Activated naive CD8-positive, alpha-beta T cell treated with anti-CD3 and anti-CD28 coated beads, Interleukin-2, amount 10 ng/mL, durations not matched to agents 7 days and 5 days (primary cell): ENCODE data around the gene ACTN1. TPM values are rescaled to one million over a fixed set of nuclear protein-coding genes. Genes with fewer than 3 reads are reported as not detected.

Experiments
- ATAC-seq: fragments of 150-1000 bp; cut with Tn5 transposase; one replicate; pipeline ENCODE4 v1.10.0; 2021; ENCODE audit warnings: low read depth, moderate library complexity
- POLR2A ChIA-PET: fragments of 350-600 bp; sonication (Branson Sonifier 250); formaldehyde crosslinking; loops from one replicate; lab custom pipeline; 2021; ENCODE audit warnings: antibody characterized with exemption; lab: Charles Lee
- DNase-seq: peaks from one replicate; pipeline ENCODE4 v3.0.0; 2021
- H3K27ac Mint-ChIP-seq: one replicate; pipeline ENCODE4 v1.8.0; 2022; ENCODE audit warnings: mild to moderate bottlenecking, mixed read lengths
- H3K27me3 Mint-ChIP-seq: one replicate; pipeline ENCODE4 v1.8.0; 2022; ENCODE audit warnings: mild to moderate bottlenecking, moderate library complexity, mixed read lengths
- H3K36me3 Mint-ChIP-seq: one replicate; pipeline ENCODE4 v1.8.0; 2021; ENCODE audit warnings: mild to moderate bottlenecking, mixed read lengths
- H3K4me1 Mint-ChIP-seq: one replicate; pipeline ENCODE4 v1.8.0; 2021; ENCODE audit warnings: mixed read lengths
- H3K4me3 Mint-ChIP-seq: one replicate; pipeline ENCODE4 v1.8.0; 2022; ENCODE audit warnings: mild to moderate bottlenecking, moderate library complexity, mixed read lengths
- H3K9me3 Mint-ChIP-seq: one replicate; pipeline ENCODE4 v1.8.0; 2021; ENCODE audit warnings: mixed read lengths
- total RNA-seq, 2 experiments: library from RNA; stranded (reverse); gene quantifications; one replicate each; pipeline ENCODE4 v1.2.3, GENCODE V29; 2021

The ACTN1 gene
- total RNA-seq, 2 experiments from 2014 or later: 63.8 to 71.5 TPM

DNA sequence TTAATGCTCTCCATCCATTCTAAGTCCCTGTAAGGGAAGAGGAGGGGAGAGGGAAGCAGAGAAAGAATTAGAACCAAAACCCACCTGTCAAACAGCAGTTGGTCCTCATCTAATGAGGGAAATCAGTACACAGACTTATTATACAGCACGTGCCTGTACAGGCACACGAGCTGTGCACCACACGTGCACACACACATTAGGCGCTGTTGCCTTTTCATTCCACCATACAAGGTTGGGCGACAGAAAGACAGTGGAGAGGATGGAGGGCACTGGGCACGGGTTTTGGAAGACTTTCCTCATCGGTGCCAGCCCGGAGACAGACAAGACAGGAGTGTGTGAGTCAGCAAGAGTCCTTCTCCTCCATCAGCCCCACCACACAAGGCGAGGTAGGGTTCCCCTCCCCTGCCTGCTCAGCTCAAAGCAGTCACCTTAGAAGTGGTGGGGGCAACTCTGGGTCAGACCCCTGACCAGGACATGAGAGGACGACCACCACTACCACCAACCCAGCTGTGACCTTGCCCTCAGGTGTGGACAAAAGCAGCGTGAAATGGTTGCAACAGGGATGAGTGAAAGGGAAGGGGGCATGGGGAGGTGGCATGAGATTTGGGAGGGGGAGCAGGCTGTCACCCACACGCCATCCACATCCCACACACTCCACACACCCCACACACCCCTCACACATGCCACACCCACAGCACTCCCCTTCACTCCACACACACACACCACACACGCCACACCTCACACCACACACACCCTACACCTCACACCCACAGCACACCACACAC is 80.7 kb downstream of the ACTN1 start:
- Mint-ChIP-seq H3K9me3 (no peaks in the 10 kb centered on the region), H3K4me3 (no peak overlapping the region), H3K36me3 (peaks cover 25% of the 10 kb centered on the region), H3K27me3 (no peaks in the 10 kb centered on the region), H3K27ac (peak overlapping the region; percentile 66), H3K4me1 (peaks cover 24% of the 10 kb centered on the region)
- DNase-seq: no peak
- POLR2A ChIA-PET: no interaction called here
- ATAC-seq: no peak

DNA sequence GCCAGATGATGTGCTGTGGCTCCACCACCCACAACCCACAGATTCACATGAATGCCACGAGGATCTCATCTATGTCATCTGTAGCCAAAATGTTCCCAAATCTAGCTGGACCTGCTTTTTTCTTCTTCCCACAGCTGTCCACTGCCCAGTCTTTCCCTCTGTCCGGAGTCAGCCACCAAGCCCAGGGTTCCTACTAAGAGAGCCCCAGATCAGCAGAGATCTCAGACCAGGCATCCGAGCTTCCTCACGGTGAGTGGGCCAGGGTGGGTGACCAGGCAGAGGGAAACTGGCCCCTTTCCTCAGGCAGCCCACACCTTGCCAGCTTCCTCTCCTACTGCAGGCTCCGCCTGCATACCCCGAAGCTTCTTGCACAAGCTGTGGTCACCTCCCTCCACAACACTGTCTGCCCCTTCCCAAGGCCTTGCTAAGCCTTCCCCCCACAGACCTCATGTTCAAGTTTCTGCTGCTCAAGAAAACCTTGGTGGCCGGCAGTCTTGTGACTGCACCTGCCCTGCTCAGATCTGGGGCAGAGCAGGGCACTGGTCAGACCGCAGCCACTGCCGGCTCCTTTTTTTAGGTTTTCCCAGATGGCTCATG is 81.4 kb downstream of the ACTN1 start:
- Mint-ChIP-seq H3K9me3 (no peaks in the 10 kb centered on the region), H3K36me3 (peaks cover 25% of the 10 kb centered on the region), H3K4me3 (no peak overlapping the region), H3K27ac (no peak overlapping the region), H3K4me1 (peaks cover 24% of the 10 kb centered on the region), H3K27me3 (no peaks in the 10 kb centered on the region)
- DNase-seq (no peak), ATAC-seq (no peak)
- POLR2A ChIA-PET: no interaction called here

DNA sequence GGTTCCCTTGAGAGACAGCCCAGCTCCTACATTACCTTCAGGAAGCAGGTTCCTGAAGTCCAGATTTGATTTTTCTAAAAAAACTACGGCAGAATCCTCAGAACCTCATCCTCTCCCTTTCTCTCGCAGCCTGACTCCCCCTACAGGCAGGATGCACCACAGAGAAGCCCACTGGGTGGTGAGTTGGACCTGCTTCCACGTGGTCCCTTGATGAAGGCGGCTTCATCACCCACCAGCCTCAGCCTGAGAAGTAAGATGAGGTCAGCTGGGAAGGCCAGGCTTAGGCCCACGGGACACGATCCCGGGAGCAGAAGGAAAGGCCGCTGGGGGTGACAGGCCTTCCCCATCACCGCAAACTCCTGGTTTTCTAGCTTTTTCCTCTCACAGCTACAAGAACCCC is 83.0 kb downstream of the ACTN1 start:
- Mint-ChIP-seq H3K27ac (no peak overlapping the region), H3K27me3 (no peaks in the 10 kb centered on the region), H3K4me1 (peaks cover 24% of the 10 kb centered on the region), H3K36me3 (peaks cover 25% of the 10 kb centered on the region), H3K9me3 (no peaks in the 10 kb centered on the region), H3K4me3 (no peak overlapping the region)
- DNase-seq: no peak
- POLR2A ChIA-PET: no interaction called here
- no peak for ATAC-seq

DNA sequence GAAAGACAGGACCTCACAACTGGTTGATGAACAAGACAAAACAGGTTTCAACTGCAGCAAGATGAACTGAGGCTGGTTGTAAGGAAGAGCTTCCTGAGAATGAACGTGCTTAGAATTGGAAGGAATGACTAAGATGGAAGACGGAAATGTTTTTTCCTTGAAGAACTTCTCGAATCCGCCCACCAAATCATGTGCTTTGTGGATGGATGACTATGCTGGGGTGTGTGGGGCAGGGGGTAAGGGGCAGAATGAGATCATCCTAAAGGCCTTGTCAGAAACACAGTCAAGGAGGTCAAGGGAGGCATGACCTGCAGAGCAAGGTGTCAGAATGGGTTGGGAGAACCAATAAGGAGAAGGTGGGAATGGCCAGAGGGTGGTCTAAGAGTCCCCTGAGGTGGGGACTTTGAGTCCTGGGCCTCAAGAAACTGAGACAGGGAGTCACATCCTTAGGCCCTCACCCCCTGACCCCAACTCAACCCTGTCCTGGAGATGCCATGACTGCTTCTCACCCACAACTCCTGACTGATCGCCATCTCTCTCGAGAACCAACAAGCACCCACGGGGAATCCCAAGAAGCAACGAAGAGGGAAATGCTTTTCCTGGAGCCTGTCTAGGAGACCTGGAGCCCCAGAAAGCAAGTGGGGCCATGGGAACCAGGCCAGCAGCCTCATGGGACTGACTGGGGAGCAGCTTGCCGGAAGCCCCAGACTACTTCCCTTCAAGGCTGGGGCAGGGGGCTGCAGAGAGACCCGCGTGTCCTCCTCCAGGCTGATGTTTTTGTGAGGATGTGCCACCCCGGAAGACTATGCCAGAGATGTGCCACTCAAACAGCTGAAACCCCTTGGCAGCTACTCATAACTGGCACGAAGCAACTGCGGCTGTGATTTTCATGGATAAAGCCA is 84.0 kb downstream of the ACTN1 start:
- DNase-seq (no peak), ATAC-seq (no peak)
- H3K9me3 Mint-ChIP-seq: no peaks in the 10 kb centered on the region
- H3K27me3 Mint-ChIP-seq: no peaks in the 10 kb centered on the region
- H3K27ac Mint-ChIP-seq: no peak overlapping the region
- no peak overlapping the region for H3K4me3 Mint-ChIP-seq
- H3K36me3 Mint-ChIP-seq: peaks cover 19% of the 10 kb centered on the region
- POLR2A ChIA-PET: no interaction called here
- peaks cover 19% of the 10 kb centered on the region for H3K4me1 Mint-ChIP-seq

DNA sequence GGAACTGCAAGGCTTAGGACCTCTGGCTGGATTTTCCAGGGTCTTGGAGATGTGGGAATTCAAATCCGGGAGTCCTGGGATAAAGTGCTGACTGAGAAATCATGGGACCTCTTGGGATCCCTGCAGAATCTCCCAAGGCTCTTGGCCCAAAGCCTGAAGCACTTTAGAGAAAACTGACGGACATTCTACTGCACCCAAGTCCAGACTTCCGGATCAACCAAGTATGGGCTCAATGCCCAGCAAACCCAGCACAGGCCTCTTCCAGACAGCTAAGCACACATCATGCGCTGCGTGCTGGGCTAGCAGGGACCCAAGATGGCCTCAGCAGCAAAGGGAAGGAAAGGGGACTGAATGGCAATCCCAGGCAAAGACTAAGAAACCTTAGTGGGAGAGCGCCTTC is 85.0 kb downstream of the ACTN1 start:
- ATAC-seq: no peak
- POLR2A ChIA-PET: no interaction called here

DNA sequence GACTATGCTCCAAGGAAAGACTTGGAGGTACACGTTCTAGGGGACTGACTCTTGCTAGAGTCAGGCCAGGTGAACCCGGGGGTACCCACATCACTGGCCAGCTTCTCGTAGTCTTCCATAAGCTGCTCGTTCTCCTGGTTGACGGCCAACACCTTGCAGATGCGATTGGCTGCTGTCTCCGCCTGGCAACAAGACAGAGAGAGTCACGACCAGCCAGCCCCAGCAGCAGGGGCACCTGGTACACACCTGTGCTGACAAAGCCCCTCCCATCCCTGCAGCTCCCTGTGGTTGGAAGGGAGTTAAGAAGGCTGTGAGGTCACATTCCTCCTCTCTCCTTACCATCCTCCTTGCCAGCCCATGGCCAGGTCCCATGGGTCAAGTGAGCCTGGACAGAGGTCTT is 85.5 kb downstream of the ACTN1 start:
- ATAC-seq: no peak
- no peak for DNase-seq
- Mint-ChIP-seq H3K27ac (no peak overlapping the region), H3K4me1 (peaks cover 12% of the 10 kb centered on the region), H3K9me3 (no peaks in the 10 kb centered on the region), H3K27me3 (no peaks in the 10 kb centered on the region), H3K4me3 (no peak overlapping the region), H3K36me3 (peaks cover 9% of the 10 kb centered on the region)
- POLR2A ChIA-PET: no interaction called here

More for the DNA sequence above, 85.0 kb downstream of the ACTN1 start:
- H3K27me3 Mint-ChIP-seq: no peaks in the 10 kb centered on the region
- H3K4me1 Mint-ChIP-seq: peaks cover 13% of the 10 kb centered on the region
- H3K4me3 Mint-ChIP-seq: no peak overlapping the region
- H3K9me3 Mint-ChIP-seq: no peaks in the 10 kb centered on the region
- DNase-seq: no peak
- peaks cover 13% of the 10 kb centered on the region for H3K36me3 Mint-ChIP-seq
- no peak overlapping the region for H3K27ac Mint-ChIP-seq

- Mint-ChIP-seq H3K27me3 (no peaks in the 10 kb centered on the region), H3K4me1 (peaks cover 7% of the 10 kb centered on the region), H3K27ac (no peak overlapping the region), H3K4me3 (no peak overlapping the region), H3K9me3 (no peaks in the 10 kb centered on the region), H3K36me3 (peaks cover 9% of the 10 kb centered on the region)
- no peak for ATAC-seq
- POLR2A ChIA-PET: no interaction called here
- no peak for DNase-seq
These were observed 86.1 kb downstream of the ACTN1 start for GRCh38 chr14:68892961-68893360.

GRCh38 chr14:68891851-68892660 is 87.0 kb downstream of the ACTN1 start:
- ATAC-seq: no peak
- Mint-ChIP-seq H3K27ac (no peak overlapping the region), H3K9me3 (no peaks in the 10 kb centered on the region)

GRCh38 chr14:68890173-68890931 is 88.8 kb downstream of the ACTN1 start:
- Mint-ChIP-seq H3K27me3 (no peaks in the 10 kb centered on the region), H3K27ac (no peak overlapping the region), H3K36me3 (peaks cover 6% of the 10 kb centered on the region), H3K4me3 (no peak overlapping the region), H3K9me3 (no peaks in the 10 kb centered on the region), H3K4me1 (no peaks in the 10 kb centered on the region)
- POLR2A ChIA-PET: no interaction called here
- ATAC-seq (no peak), DNase-seq (no peak)

More at GRCh38 chr14:68891851-68892660, 87.0 kb downstream of the ACTN1 start:
- Mint-ChIP-seq H3K4me1 (no peaks in the 10 kb centered on the region), H3K36me3 (peaks cover 6% of the 10 kb centered on the region), H3K27me3 (no peaks in the 10 kb centered on the region), H3K4me3 (no peak overlapping the region)
- POLR2A ChIA-PET: no interaction called here
- DNase-seq: no peak

GRCh38 chr14:68888883-68889282 is 90.2 kb downstream of the ACTN1 start:
- H3K9me3 Mint-ChIP-seq: no peaks in the 10 kb centered on the region
- no peak for DNase-seq
- H3K36me3 Mint-ChIP-seq: peaks cover 6% of the 10 kb centered on the region
- H3K27ac Mint-ChIP-seq: no peak overlapping the region
- no peaks in the 10 kb centered on the region for H3K4me1 Mint-ChIP-seq
- POLR2A ChIA-PET: no interaction called here
- ATAC-seq: no peak
- no peak overlapping the region for H3K4me3 Mint-ChIP-seq
- H3K27me3 Mint-ChIP-seq: no peaks in the 10 kb centered on the region

GRCh38 chr14:68888025-68888850 is 90.9 kb downstream of the ACTN1 start:
- H3K4me3 Mint-ChIP-seq: no peak overlapping the region
- H3K4me1 Mint-ChIP-seq: no peaks in the 10 kb centered on the region
- H3K27ac Mint-ChIP-seq: no peak overlapping the region
- H3K27me3 Mint-ChIP-seq: no peaks in the 10 kb centered on the region
- no peak for DNase-seq
- no peak for ATAC-seq
- no peaks in the 10 kb centered on the region for H3K9me3 Mint-ChIP-seq
- peaks cover 6% of the 10 kb centered on the region for H3K36me3 Mint-ChIP-seq
- POLR2A ChIA-PET: no interaction called here

GRCh38 chr14:68886109-68886434 is 93.0 kb downstream of the ACTN1 start:
- Mint-ChIP-seq H3K9me3 (no peaks in the 10 kb centered on the region), H3K27ac (no peak overlapping the region)

More at GRCh38 chr14:68886109-68886434, 93.0 kb downstream of the ACTN1 start:
- no peak overlapping the region for H3K4me3 Mint-ChIP-seq
- DNase-seq (no peak), ATAC-seq (no peak)
- H3K4me1 Mint-ChIP-seq: no peaks in the 10 kb centered on the region
- POLR2A ChIA-PET: no interaction called here
- peaks cover 13% of the 10 kb centered on the region for H3K36me3 Mint-ChIP-seq
- no peaks in the 10 kb centered on the region for H3K27me3 Mint-ChIP-seq
